GM06990 (cell line): Measurements from ENCODE around the gene THRSP.
"Not testable (repeated sequence)": the region's sequence is repeated elsewhere in the genome, so short reads cannot be mapped to it uniquely, and the experiment has no call there.

ENCODE experiments used
- DNase-seq: peaks from one replicate; pipeline ENCODE4 v3.0.0-alpha.2; 2011; ENCODE audit not compliant: insufficient read length; ENCODE audit errors: extremely low read depth
- H3K27me3 ChIP-seq: replicated peaks from 2 replicates; pipeline ENCODE4 v1.6.0; 2011; ENCODE audit warnings: low read length; ENCODE audit not compliant: control insufficient read depth, insufficient read depth
- H3K36me3 ChIP-seq: 2 replicates; pipeline ENCODE4 v1.5.1; 2011; ENCODE audit warnings: low read length; ENCODE audit not compliant: control insufficient read depth, insufficient read depth
- H3K4me3 ChIP-seq: replicated peaks from 2 replicates; pipeline ENCODE4 v1.5.1; 2011; ENCODE audit warnings: low read depth, mild to moderate bottlenecking, control low read depth, low read length
- CTCF ChIP-seq: IDR thresholded peaks from 2 replicates; pipeline ENCODE4 v1.5.1; 2011; ENCODE audit warnings: low read length, control low read depth, mild to moderate bottlenecking, inconsistent platforms; ENCODE audit not compliant: insufficient read depth, poor library complexity, severe bottlenecking

The THRSP gene

GRCh38 chr11:78082146-78082545, 18.5 kb downstream of the THRSP start:
- Histone ChIP-seq H3K36me3 (no peaks in the 10 kb centered on the region), H3K4me3 (no peak overlapping the region), H3K27me3 (no peaks in the 10 kb centered on the region)
- TF ChIP-seq CTCF: no peak
- DNase-seq: no peak

DNA sequence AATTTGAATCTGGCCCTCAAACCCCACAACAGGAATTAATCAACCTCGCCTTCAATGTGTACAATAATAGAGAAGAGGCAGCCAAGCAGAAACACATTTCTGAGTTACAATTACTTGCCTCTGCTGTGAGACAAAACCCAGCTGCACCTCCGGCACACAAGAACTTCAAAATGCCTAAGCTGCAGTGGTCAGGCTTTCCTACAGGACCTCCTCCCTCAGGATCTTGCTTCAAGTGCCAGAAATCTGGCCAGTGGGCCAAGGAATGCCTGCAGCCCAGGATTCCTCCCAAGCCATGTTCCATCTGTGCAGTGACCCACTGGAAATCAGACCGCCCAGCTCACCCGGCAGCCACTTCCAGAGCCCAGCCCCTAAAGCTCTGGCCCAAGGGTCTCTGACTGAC, 19.4 kb downstream of the THRSP start:
- TF ChIP-seq CTCF: no peak
- Histone ChIP-seq H3K4me3 (no peak overlapping the region), H3K27me3 (no peaks in the 10 kb centered on the region), H3K36me3 (no peaks in the 10 kb centered on the region)
- no peak for DNase-seq

DNA sequence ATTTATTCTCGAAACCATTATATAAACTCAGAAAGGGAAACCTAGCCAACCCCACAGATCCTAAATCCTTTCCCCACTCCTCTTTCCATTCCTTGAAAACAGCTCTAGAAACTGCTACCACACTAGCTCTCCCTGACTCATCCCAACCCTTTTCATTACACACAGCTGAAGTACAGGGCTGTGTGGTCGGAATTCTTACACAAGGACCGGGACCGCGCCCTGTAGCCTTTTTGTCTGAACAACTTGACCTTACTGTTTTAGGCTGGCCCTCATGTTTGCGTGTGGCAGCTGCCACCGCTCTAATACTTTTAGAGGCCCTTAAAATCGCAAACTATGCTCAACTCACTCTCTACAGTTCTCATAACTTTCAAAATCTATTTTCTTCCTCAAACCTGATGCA, 20.8 kb downstream of the THRSP start:
- not testable (repeated sequence) for H3K4me3 ChIP-seq, DNase-seq, H3K27me3 ChIP-seq, H3K36me3 ChIP-seq

DNA sequence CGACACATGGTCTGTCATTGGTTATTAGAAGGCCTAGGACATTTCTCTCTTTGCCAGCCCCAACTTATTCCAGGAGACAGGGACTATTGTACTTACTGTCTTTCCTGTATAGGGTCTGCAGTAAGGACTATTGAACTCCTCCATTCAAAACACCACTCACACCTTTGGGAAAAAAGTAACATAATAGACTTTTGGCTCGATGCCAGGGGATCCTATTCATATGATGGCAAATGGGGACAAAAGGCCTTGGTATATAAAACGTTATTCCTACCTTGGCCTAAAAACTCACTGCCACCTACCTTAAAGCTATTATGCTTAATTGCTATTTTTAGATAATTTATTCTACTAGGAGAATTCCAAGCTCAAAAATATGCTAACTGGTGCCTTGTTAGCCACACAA, 22.3 kb downstream of the THRSP start:
- Histone ChIP-seq H3K36me3 (no peaks in the 10 kb centered on the region), H3K4me3 (no peak overlapping the region), H3K27me3 (no peaks in the 10 kb centered on the region)
- no peak for TF ChIP-seq CTCF
- DNase-seq: no peak

GRCh38 chr11:78086521-78087074, 22.9 kb downstream of the THRSP start:
- H3K27me3 ChIP-seq, H3K4me3 ChIP-seq, DNase-seq, H3K36me3 ChIP-seq: not testable (repeated sequence)

DNA sequence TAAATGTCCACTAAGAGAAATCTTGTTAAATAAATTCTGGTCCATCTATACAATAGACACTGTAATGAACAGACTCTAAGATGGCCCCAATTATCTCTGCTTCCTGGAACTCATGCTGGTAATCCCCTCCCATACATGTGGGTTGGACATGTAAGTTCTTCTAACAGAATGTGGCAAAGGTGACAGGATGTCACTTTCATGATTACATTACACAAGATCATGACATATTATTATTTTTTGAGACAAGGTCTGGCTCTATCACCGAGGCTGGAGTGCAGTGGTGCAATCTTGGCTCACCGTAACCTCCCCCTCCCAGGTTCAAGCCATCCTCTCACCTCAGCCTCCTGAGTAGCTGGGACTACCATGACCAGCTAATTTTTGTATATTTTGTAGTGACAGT, 30.6 kb downstream of the THRSP start:
- DNase-seq: no peak

More for the DNA sequence above, 30.6 kb downstream of the THRSP start:
- Histone ChIP-seq H3K4me3 (no peak overlapping the region), H3K27me3 (no peaks in the 10 kb centered on the region), H3K36me3 (no peaks in the 10 kb centered on the region; the same call in 1 of the 2 replicates)
- TF ChIP-seq CTCF: no peak
